Breast epithelium (tissue), 4 donors: ENCODE measurements around the gene ID3. TPM values are rescaled to one million over a fixed set of nuclear protein-coding genes. Genes with fewer than 3 reads are reported as not detected.

Source experiments
- DNase-seq, 2 donors: peaks; one replicate each; pipeline ENCODE4 v3.0.0-alpha.2; 2019; ENCODE audit warnings: low spot score in 2 of 2
- H3K27ac ChIP-seq, 2 donors: fragments of 200-600 bp; sonication (generic) in 1 of 2; one replicate each; pipeline ENCODE4 v1.5.1; 2016 to 2019; ENCODE audit warnings: mild to moderate bottlenecking in 1 of 2
- H3K27me3 ChIP-seq, 2 donors: fragments of 200-600 bp; sonication (generic) in 1 of 2; one replicate each; pipeline versions ENCODE4 v1.5.1 to v1.6.0; 2017 to 2019; ENCODE audit warnings: control low read depth in 1 of 2, mild to moderate bottlenecking in 1 of 2
- H3K36me3 ChIP-seq: fragments of 200-600 bp; one replicate; pipeline ENCODE4 v1.5.1; 2019
- H3K4me1 ChIP-seq, 2 donors: fragments of 200-600 bp; sonication (generic); one replicate each; pipeline ENCODE4 v1.5.1; 2016 to 2019; ENCODE audit warnings: control low read depth in 1 of 2
- H3K4me3 ChIP-seq, 3 donors: fragments of 200-600 bp; sonication (generic); 1 replicate in 2 of 3; 2 replicates in 1 of 3; pipeline ENCODE4 v1.5.1; 2016 to 2019; ENCODE audit warnings: mild to moderate bottlenecking in 3 of 3, moderate library complexity in 2 of 3
- H3K9me3 ChIP-seq, 2 donors: fragments of 200-600 bp; sonication (generic) in 1 of 2; one replicate each; pipeline ENCODE4 v1.5.1; 2016 to 2019; ENCODE audit warnings: control low read depth in 1 of 2
- POLR2A ChIP-seq: fragments of 450-650 bp; IDR thresholded peaks from one replicate; pipeline ENCODE4 v1.6.1; 2016; ENCODE audit warnings: antibody characterized with exemption, mild to moderate bottlenecking, moderate library complexity
- POLR2AphosphoS5 ChIP-seq, 3 donors: sonication (generic); formaldehyde crosslinking; IDR thresholded peaks; one replicate each; pipeline ENCODE4 v1.6.1; 2017; ENCODE audit warnings: antibody characterized with exemption in 3 of 3
- intact Hi-C: fragments of 100-400 bp; cut with DNase I; formaldehyde crosslinking; loops from one replicate; pipeline ENCODE4 v1.15.1; 2023; ENCODE audit warnings: low total_unique reads
- total RNA-seq, 3 donors: library from RNA; depleted of rRNA; stranded (reverse); fragments of >200 nt; gene quantifications; one replicate each; pipeline ENCODE4 v1.1.0, GENCODE V29; 2016
- TF ChIP-seq, protein P1 (sequence below), 3 donors: fragments of 450-650 bp; IDR thresholded peaks; one replicate each; pipeline ENCODE4 v1.5.1; 2016 to 2017; ENCODE audit warnings: antibody characterized with exemption in 3 of 3, mild to moderate bottlenecking in 3 of 3, moderate library complexity in 3 of 3

ID3 gene
- total RNA-seq, 3 donors from 2014 or later = 79.9 to 133 (median 90.9) TPM

DNA sequence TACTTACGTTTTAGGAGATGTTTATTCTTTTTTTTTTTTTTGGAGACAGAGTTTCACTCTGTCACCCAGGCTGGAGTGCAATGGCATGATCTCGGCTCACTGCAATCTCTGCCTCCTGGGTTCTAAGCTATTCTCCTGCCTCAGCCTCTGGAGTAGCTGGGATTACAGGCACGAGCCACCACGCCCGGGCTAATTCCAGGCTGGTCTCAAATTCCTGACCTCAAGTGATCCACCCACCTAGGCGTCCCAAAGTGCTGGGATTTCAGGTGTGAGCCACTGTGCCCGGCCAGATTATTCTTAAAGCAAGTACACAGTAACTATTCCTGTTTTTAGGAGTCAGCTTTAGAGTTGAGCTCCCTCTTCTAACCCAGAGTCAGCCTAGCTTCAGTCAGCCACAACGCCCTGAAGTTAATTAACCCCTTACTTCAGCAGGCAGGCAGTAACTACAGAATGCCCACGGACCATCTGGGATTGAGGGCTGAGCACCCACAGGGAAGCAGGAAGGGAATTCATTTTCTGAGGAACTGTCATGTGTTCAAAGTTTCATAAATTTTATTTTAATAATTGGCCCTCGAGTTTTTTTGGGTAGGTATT, 5.3 kb upstream of the ID3 start:
- Histone ChIP-seq H3K9me3 (no peaks in the 10 kb centered on the region), H3K4me1 (peaks cover 3 to 7% of the 10 kb centered on the region in 2 donors), H3K36me3 (no peaks in the 10 kb centered on the region), H3K4me3 (no peak overlapping the region), H3K27me3 (no peaks in the 10 kb centered on the region), H3K27ac (peak overlapping the region in 1 of 2 donors; percentile 21)
- DNase-seq = no peak
- TF ChIP-seq POLR2AphosphoS5 (IDR thresholded peaks at IDR 0.05) = no peak
- TF ChIP-seq, protein P1, sequence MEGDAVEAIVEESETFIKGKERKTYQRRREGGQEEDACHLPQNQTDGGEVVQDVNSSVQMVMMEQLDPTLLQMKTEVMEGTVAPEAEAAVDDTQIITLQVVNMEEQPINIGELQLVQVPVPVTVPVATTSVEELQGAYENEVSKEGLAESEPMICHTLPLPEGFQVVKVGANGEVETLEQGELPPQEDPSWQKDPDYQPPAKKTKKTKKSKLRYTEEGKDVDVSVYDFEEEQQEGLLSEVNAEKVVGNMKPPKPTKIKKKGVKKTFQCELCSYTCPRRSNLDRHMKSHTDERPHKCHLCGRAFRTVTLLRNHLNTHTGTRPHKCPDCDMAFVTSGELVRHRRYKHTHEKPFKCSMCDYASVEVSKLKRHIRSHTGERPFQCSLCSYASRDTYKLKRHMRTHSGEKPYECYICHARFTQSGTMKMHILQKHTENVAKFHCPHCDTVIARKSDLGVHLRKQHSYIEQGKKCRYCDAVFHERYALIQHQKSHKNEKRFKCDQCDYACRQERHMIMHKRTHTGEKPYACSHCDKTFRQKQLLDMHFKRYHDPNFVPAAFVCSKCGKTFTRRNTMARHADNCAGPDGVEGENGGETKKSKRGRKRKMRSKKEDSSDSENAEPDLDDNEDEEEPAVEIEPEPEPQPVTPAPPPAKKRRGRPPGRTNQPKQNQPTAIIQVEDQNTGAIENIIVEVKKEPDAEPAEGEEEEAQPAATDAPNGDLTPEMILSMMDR (IDR thresholded peaks at IDR 0.05) = no peak
- TF ChIP-seq POLR2A = no peak
- intact Hi-C loops = no loop called here

DNA sequence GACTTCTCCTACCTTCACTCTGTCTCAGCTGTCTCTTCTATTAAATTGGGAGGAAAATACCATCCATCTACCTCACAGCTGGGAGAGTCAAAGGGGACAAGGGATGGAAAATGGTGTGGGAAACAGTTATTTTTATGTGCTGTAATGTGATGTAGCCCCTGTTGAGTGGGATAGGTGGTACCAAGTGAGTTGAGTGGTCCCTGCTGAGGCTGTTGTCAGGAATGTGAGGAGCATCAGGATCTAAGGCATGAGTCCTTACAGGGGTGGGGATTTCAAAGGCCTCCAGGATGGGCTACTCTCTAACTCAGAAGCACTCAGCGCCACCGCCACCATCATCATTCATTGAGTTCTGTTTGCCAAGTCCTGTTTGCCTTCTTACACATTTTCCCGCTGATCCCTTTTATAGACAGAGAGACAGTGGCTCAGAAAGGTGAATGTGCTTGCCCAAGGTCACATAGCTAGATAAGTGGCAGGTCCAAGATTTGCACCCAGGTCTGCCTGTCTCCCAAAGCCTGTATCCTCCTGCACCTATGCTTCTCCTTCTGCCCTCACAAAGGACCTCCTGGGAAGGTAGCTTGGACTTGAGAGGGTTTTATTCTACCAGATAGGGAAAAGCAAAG, 4.6 kb upstream of the ID3 start:
- TF ChIP-seq POLR2AphosphoS5 (IDR thresholded peaks at IDR 0.05) = no peak
- Histone ChIP-seq H3K27ac (peak overlapping the region; percentile 83 to 94), H3K4me1 (peaks cover 3 to 7% of the 10 kb centered on the region in 2 donors), H3K4me3 (no peak overlapping the region), H3K27me3 (no peaks in the 10 kb centered on the region), H3K36me3 (no peaks in the 10 kb centered on the region), H3K9me3 (no peaks in the 10 kb centered on the region)
- intact Hi-C loops = no loop called here
- no peak for DNase-seq

GRCh38 chr1:23563003-23563402, 3.7 kb upstream of the ID3 start:
- intact Hi-C loops = no loop called here
- DNase-seq = no peak
- Histone ChIP-seq H3K9me3 (no peaks in the 10 kb centered on the region), H3K4me1 (peaks cover 3 to 7% of the 10 kb centered on the region in 2 donors), H3K27me3 (no peaks in the 10 kb centered on the region), H3K27ac (peak overlapping the region; percentile 83 to 94), H3K36me3 (no peaks in the 10 kb centered on the region), H3K4me3 (no peak overlapping the region)
- TF ChIP-seq POLR2AphosphoS5 (IDR thresholded peaks at IDR 0.05) (no peak), POLR2A (no peak)
- TF ChIP-seq, protein P1 (IDR thresholded peaks at IDR 0.05) = no peak

GRCh38 chr1:23562137-23562876, 3.0 kb upstream of the ID3 start:
- intact Hi-C loops = no loop called here
- Histone ChIP-seq H3K4me1 (peaks cover 0 to 7% of the 10 kb centered on the region in 2 donors), H3K4me3 (no peak overlapping the region)

DNA sequence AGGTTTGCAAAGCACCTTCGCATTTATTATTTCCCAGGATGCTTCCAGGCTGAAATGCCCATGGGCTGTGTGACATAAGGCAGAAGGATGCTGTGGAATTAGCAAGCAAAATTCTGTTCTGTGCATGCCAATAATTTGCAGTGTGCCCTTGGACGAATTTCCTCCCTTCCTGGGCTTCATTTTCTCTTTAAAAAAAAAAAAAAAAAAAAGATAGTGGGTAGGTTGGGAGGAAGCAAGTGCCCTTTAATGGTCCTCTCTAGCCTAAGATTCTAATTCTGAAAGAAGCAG, 2.5 kb upstream of the ID3 start:
- no peak for DNase-seq
- intact Hi-C loops = no loop called here
- TF ChIP-seq POLR2AphosphoS5 (IDR thresholded peaks at IDR 0.05) = no peak
- no peaks in the 10 kb centered on the region for H3K36me3 ChIP-seq
- H3K9me3 ChIP-seq = no peaks in the 10 kb centered on the region
- H3K27me3 ChIP-seq = no peaks in the 10 kb centered on the region
- peak overlapping the region; percentile 93 to 94 for H3K27ac ChIP-seq
- peak overlapping the region in 1 of 3 donors; percentile 41 for H3K4me3 ChIP-seq
- H3K4me1 ChIP-seq = peaks cover 0 to 7% of the 10 kb centered on the region in 2 donors

More at GRCh38 chr1:23562137-23562876, 3.0 kb upstream of the ID3 start:
- Histone ChIP-seq H3K9me3 (no peaks in the 10 kb centered on the region), H3K27ac (peak overlapping the region; percentile 93 to 94), H3K36me3 (no peaks in the 10 kb centered on the region), H3K27me3 (no peaks in the 10 kb centered on the region)
- DNase-seq = peak; percentile 91 to 95
- TF ChIP-seq, protein P1 (IDR thresholded peaks at IDR 0.05) = no peak
- TF ChIP-seq POLR2A (peak; percentile 8), POLR2AphosphoS5 (IDR thresholded peaks at IDR 0.05) (peak; percentile 80 to 89 (median 85))
